Measurements from ENCODE around the gene IFT57. TPM values are rescaled to one million over a fixed set of nuclear protein-coding genes. Genes with fewer than 3 reads are reported as not detected.

The IFT57 gene
- total and polyA plus RNA-seq, 9 of the 15 experiments (the other 6 are each of a cell fraction or from before 2014, with no cell fraction given): 1.5 to 20.1 (median 9.9) TPM

GRCh38 chr3:108124337-108125152 lies 97.7 kb downstream of the IFT57 start:
- BruUV-seq (replicated peaks): no TSS peak
- Histone ChIP-seq H3K4me3 (no peak overlapping the region), H3K9me1 (ENCODE audit: control insufficient read depth, insufficient read depth, low read length) (no peaks in the 10 kb centered on the region), H3K27me3 (ENCODE audit: control insufficient read depth in 2 of 2, insufficient read depth in 2 of 2, low read length in 2 of 2) (no peaks in the 10 kb centered on the region), H3K4me1 (replicated peaks in 1 of 2; ENCODE audit: control insufficient read depth in 2 of 2, insufficient read depth in 2 of 2, low read length in 2 of 2) (peaks cover 11 to 27% of the 10 kb centered on the region in 2 experiments; a peak in 4 of 5 replicates), H4K20me1 (replicated peaks; ENCODE audit: control insufficient read depth, insufficient read depth, low read length) (no peaks in the 10 kb centered on the region), H3K27ac (ENCODE audit: extremely low read depth, low read depth, low read length) (peak overlapping the region; percentile 89), H3K9me3 (replicated peaks; ENCODE audit: control insufficient read depth, insufficient read depth, low read depth, low read length) (no peaks in the 10 kb centered on the region), H3K4me2 (ENCODE audit: insufficient read depth, low read length) (peak overlapping the region; percentile 64), H2AFZ (ENCODE audit: low read depth, low read length) (peak overlapping the region; percentile 98), H3K9ac (ENCODE audit: insufficient read depth in 1 of 2, low read depth in 2 of 2, low read length in 2 of 2) (peak overlapping the region; percentile 68; a peak in 3 of 4 replicates), H3K79me2 (ENCODE audit: control insufficient read depth, insufficient read depth, low read length) (no peaks in the 10 kb centered on the region), H3K36me3 (ENCODE audit: control insufficient read depth, insufficient read depth, low read length) (no peaks in the 10 kb centered on the region; the same call in 2 of the 3 replicates)
- in situ Hi-C loops (cut with MboI) (no loop called here), intact Hi-C loops (cut with micrococcal nuclease) (loop anchor here (1.0 kb wide), 1 partner anchor 20 kb away; no protein-coding TSS in a partner anchor)
- 0% methylated on average over 7 of the region's 10 CpGs for WGBS (ENCODE audit: insufficient coverage, low coverage, missing lambda C conversion rate)
- peak; percentile 64 for ATAC-seq
- FAIRE-seq: peak; percentile 78
- POLR2A ChIA-PET: interaction anchor here (0.7 to 1.8 kb wide), 5 partner anchors 10 to 32 kb away, joined by 3 to 5 read pairs (median 3); no protein-coding TSS in a partner anchor
- CTCF ChIA-PET (ENCODE audit: low intra/inter-chr PET ratio): no interaction called here
- peak in 3 of 4 experiments; percentile 19 to 73 (median 25) for DNase-seq (ENCODE audit: extremely low read depth in 1 of 4, low spot score in 3 of 4)
- TF ChIP-seq SMC3 (conservative IDR thresholded peaks at IDR 0.05; ENCODE audit: insufficient read depth, low read depth, low read length) (no peak), HES1 (IDR thresholded peaks at IDR 0.05; ENCODE audit: low read depth) (no peak), ZNF512 (tag; IDR thresholded peaks at IDR 0.05) (no peak), KLF6 (CRISPR knock-in tag; IDR thresholded peaks at IDR 0.05; ENCODE audit: borderline replicate concordance) (peak; percentile 49; the same call in 1 of the 2 replicates), PCBP1 (IDR thresholded peaks at IDR 0.05; ENCODE audit: low read depth, low read length, poor library complexity, severe bottlenecking) (no peak), RAD21 (CRISPR knock-in tag; conservative IDR thresholded peaks at IDR 0.05 in 1 of 2, IDR thresholded peaks at IDR 0.05 in 1 of 2) (peak in 1 of 2 experiments; percentile 5; a peak in 1 of 4 replicates), FIP1L1 (IDR thresholded peaks at IDR 0.05; ENCODE audit: low read depth, low read length, poor library complexity, severe bottlenecking) (no peak), KDM1A (IDR thresholded peaks at IDR 0.05) (peak; percentile 9 to 56; a peak in 1 of 4 replicates), CBFA2T2 (conservative IDR thresholded peaks at IDR 0.05) (peak; percentile 84), SIRT6 (IDR thresholded peaks at IDR 0.05; ENCODE audit: low read depth, low read length) (no peak), E4F1 (CRISPR knock-in tag; IDR thresholded peaks at IDR 0.05; ENCODE audit: borderline replicate concordance) (no peak), SMARCA4 (IDR thresholded peaks at IDR 0.05) (no peak), ELF1 (tag; IDR thresholded peaks at IDR 0.05) (peak; percentile 41; the same call in 1 of the 2 replicates), ZBTB7A (IDR thresholded peaks at IDR 0.05; ENCODE audit: borderline replicate concordance, control insufficient read depth, low read depth, low read length) (no peak), CHCHD3 (CRISPR knock-in tag; IDR thresholded peaks at IDR 0.05) (no peak), FOXP1 (CRISPR knock-in tag; IDR thresholded peaks at IDR 0.05) (no peak), TBL1XR1 (IDR thresholded peaks at IDR 0.05; ENCODE audit: low read length in 2 of 2) (no peak)
